OCI-LY7 (cell line): ENCODE data around the gene PRAMEF17. TPM values are rescaled to one million over a fixed set of nuclear protein-coding genes. Genes with fewer than 3 reads are reported as not detected.
"Not testable (repeated sequence)": the region's sequence is repeated elsewhere in the genome, so short reads cannot be mapped to it uniquely, and the experiment has no call there.

Experiments
- BruUV-seq: library from RNA; stranded (reverse); fragments of 400-500 nt; replicated peaks from 2 replicates; lab custom pipeline; 2021; lab: Mats Ljungman, UMichigan
- CTCF ChIA-PET: fragments of 300-600 bp; sonication (Branson Sonifier 250); formaldehyde crosslinking; loops from one replicate; lab custom pipeline; 2022; ENCODE audit warnings: antibody characterized with exemption; ENCODE audit not compliant: unreplicated experiment; lab: Charles Lee
- POLR2A ChIA-PET: fragments of 300-600 bp; sonication (Branson Sonifier 250); formaldehyde crosslinking; loops from one replicate; lab custom pipeline; 2022; ENCODE audit warnings: antibody characterized with exemption; lab: Charles Lee
- DNase-seq: peaks from one replicate; pipeline ENCODE4 v3.0.0-alpha.2; 2015; ENCODE audit warnings: low spot score
- H2AFZ ChIP-seq: fragments of 200-600 bp; sonication (generic), shearing (Covaris generic); 2 replicates; pipeline ENCODE4 v1.6.1; 2014; ENCODE audit warnings: mild to moderate bottlenecking, antibody characterized with exemption, low read length, moderate library complexity
- H3K27ac ChIP-seq: fragments of 200-600 bp; sonication (generic); 2 replicates; pipeline ENCODE4 v1.5.1; 2014; ENCODE audit warnings: mixed run types, low read depth, mild to moderate bottlenecking, moderate library complexity, low read length, inconsistent platforms; ENCODE audit not compliant: poor library complexity, severe bottlenecking
- H3K36me3 ChIP-seq: fragments of 200-600 bp; sonication (generic); 2 replicates; pipeline ENCODE4 v1.6.1; 2014; ENCODE audit warnings: mild to moderate bottlenecking, antibody characterized with exemption, low read length, moderate library complexity, mixed read lengths; ENCODE audit not compliant: insufficient read depth
- H3K4me1 ChIP-seq: fragments of 200-600 bp; sonication (generic); 2 replicates; pipeline ENCODE4 v1.5.1; 2014; ENCODE audit warnings: mild to moderate bottlenecking, low read length; ENCODE audit not compliant: insufficient read depth, poor library complexity, severe bottlenecking
- H3K4me2 ChIP-seq: fragments of 200-600 bp; sonication (generic); 2 replicates; pipeline ENCODE4 v1.6.1; 2014; ENCODE audit warnings: mild to moderate bottlenecking, low read length
- H3K4me3 ChIP-seq: fragments of 200-600 bp; sonication (generic); 2 replicates; pipeline ENCODE4 v1.5.1; 2014; ENCODE audit warnings: mild to moderate bottlenecking, low read depth, low read length; ENCODE audit not compliant: poor library complexity, severe bottlenecking
- H3K79me2 ChIP-seq: fragments of 200-600 bp; sonication (generic); 2 replicates; pipeline ENCODE4 v1.6.1; 2016; ENCODE audit warnings: low read depth, mild to moderate bottlenecking, low read length, moderate library complexity, mixed read lengths; ENCODE audit not compliant: insufficient read depth
- H3K9me2 ChIP-seq: fragments of 200-600 bp; sonication (generic); 2 replicates; pipeline ENCODE4 v1.6.1; 2016; ENCODE audit warnings: mild to moderate bottlenecking, low read length, mixed read lengths; ENCODE audit not compliant: insufficient read depth
- H3K9me3 ChIP-seq: fragments of 200-600 bp; sonication (generic); 2 replicates; pipeline ENCODE4 v1.6.1; 2014; ENCODE audit warnings: mild to moderate bottlenecking, mixed run types, low read length, mixed read lengths
- H4K20me1 ChIP-seq: fragments of 200-600 bp; sonication (generic); 2 replicates; pipeline ENCODE4 v1.6.1; 2014; ENCODE audit warnings: mild to moderate bottlenecking, antibody characterized with exemption, low read length, moderate library complexity, mixed read lengths; ENCODE audit not compliant: insufficient read depth
- CTCF ChIP-seq: fragments of 200-600 bp; sonication (generic); conservative IDR thresholded peaks from 2 replicates; pipeline ENCODE4 v1.5.1; 2014; ENCODE audit warnings: mild to moderate bottlenecking, antibody characterized with exemption, low read length, moderate library complexity, mixed read lengths
- EZH2phosphoT487 ChIP-seq: fragments of 200-600 bp; sonication (generic); IDR thresholded peaks from 2 replicates; pipeline ENCODE4 v1.6.1; 2018; ENCODE audit warnings: low read depth, borderline replicate concordance, mild to moderate bottlenecking, mixed run types, antibody characterized with exemption, low read length, moderate library complexity, mixed read lengths
- intact Hi-C: fragments of 100-400 bp; cut with micrococcal nuclease; formaldehyde crosslinking; loops from one replicate; pipeline ENCODE4 v1.10.0; 2022; ENCODE audit not compliant: unreplicated experiment
- total RNA-seq, 2 experiments: library from RNA; depleted of rRNA in 1 of 2; stranded (reverse); fragments of >200 nt in 1 of 2; shearing (Covaris generic) in 1 of 2; gene quantifications; 2 replicates each; pipeline ENCODE4 v1.2.3, GENCODE V29; 2014 to 2022

The PRAMEF17 gene
- total RNA-seq, 2 experiments from 2014 or later = not detected

GRCh38 chr1:13407811-13408210, 18.4 kb downstream of the PRAMEF17 start:
- ChIA-PET POLR2A (no interaction called here), CTCF (no interaction called here)
- Histone ChIP-seq H3K9me3 (no peaks in the 10 kb centered on the region), H3K79me2 (no peaks in the 10 kb centered on the region), H3K4me1 (no peaks in the 10 kb centered on the region), H4K20me1 (no peaks in the 10 kb centered on the region), H3K4me2 (no peak overlapping the region), H2AFZ (no peak overlapping the region), H3K36me3 (no peaks in the 10 kb centered on the region), H3K4me3 (no peak overlapping the region), H3K9me2 (no peaks in the 10 kb centered on the region), H3K27ac (no peak overlapping the region)
- no TSS peak for BruUV-seq
- intact Hi-C loops = no loop called here
- TF ChIP-seq CTCF (no peak), EZH2phosphoT487 (no peak)
- DNase-seq = no peak

DNA sequence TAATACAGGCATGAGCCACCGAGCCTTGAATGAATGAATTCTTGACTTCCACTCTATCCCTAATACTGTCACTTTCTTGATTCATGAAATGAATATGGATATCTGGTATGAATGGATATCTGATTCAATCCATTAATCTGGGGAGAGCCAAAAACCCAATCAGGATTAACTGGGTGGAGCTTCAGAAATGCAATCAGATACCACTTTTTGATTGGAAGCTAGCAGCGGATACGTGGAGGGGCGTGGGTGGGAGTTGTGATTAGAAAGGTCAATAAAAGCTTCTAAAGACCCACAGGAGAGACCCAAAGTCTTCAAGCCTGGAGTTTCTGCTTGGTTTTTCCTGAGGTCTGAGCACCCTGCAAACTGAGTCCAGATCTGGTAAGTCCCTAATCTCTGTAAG, 20.7 kb downstream of the PRAMEF17 start, which contains the start of gene PRAMEF20:
Gene PRAMEF20 (plus strand): TSS at position 301 of the 400 bp plus-strand sequence. CDS start 5,905 bp downstream, outside the sequence.
- intact Hi-C loops, H3K9me3 ChIP-seq, H3K4me1 ChIP-seq, H3K4me3 ChIP-seq, CTCF ChIA-PET, H2AFZ ChIP-seq, H4K20me1 ChIP-seq, H3K79me2 ChIP-seq, DNase-seq, BruUV-seq, POLR2A ChIA-PET, H3K4me2 ChIP-seq, H3K9me2 ChIP-seq, H3K36me3 ChIP-seq, H3K27ac ChIP-seq: not testable (repeated sequence)

- intact Hi-C loops = no loop called here
- TF ChIP-seq EZH2phosphoT487 = no peak
- no peak for TF ChIP-seq CTCF
- no peak for DNase-seq
- Histone ChIP-seq H3K4me2 (no peak overlapping the region), H3K9me3 (no peaks in the 10 kb centered on the region), H3K4me1 (no peaks in the 10 kb centered on the region), H3K9me2 (no peaks in the 10 kb centered on the region), H3K36me3 (no peaks in the 10 kb centered on the region), H4K20me1 (no peaks in the 10 kb centered on the region), H3K79me2 (no peaks in the 10 kb centered on the region), H2AFZ (no peak overlapping the region), H3K4me3 (no peak overlapping the region), H3K27ac (no peak overlapping the region)
- CTCF ChIA-PET = no interaction called here
- no TSS peak for BruUV-seq
- POLR2A ChIA-PET = no interaction called here
Observed at GRCh38 chr1:13430495-13430894, 41.1 kb downstream of the PRAMEF17 start.
